Activated CD8-positive, alpha-beta memory T cell treated with anti-CD3 and anti-CD28 coated beads for 1 hour (primary cell): ENCODE measurements around the gene IMPG1.

Source experiments
- DNase-seq, 2 donors: peaks; one replicate each; pipeline ENCODE4 v3.0.0-alpha.2; 2020; ENCODE audit warnings: low read depth in 1 of 2; ENCODE audit errors: extremely low read depth in 1 of 2

Gene IMPG1

GRCh38 chr6:75896526-75896925 is 175.9 kb downstream of the IMPG1 start:
- no peak for DNase-seq

GRCh38 chr6:75893776-75894152 is 178.7 kb downstream of the IMPG1 start:
- DNase-seq, result no peak

- DNase-seq, result no peak
These were observed 179.2 kb downstream of the IMPG1 start for GRCh38 chr6:75893058-75893775.

- DNase-seq, result no peak
These were observed 180.1 kb downstream of the IMPG1 start for GRCh38 chr6:75892384-75892783.

GRCh38 chr6:75884822-75885221 is 187.6 kb downstream of the IMPG1 start:
- no peak for DNase-seq

- no peak for DNase-seq
These were observed 189.7 kb downstream of the IMPG1 start for GRCh38 chr6:75882734-75883133.

- DNase-seq, result no peak
These were observed 192.2 kb downstream of the IMPG1 start for GRCh38 chr6:75880305-75880704.

GRCh38 chr6:75876152-75876551 is 196.3 kb downstream of the IMPG1 start:
- no peak for DNase-seq

GRCh38 chr6:75874224-75874623 is 198.2 kb downstream of the IMPG1 start:
- no peak for DNase-seq
